Endodermal cell (in vitro differentiated cells): ENCODE results near the gene MBNL2. TPM values are rescaled to one million over a fixed set of nuclear protein-coding genes. Genes with fewer than 3 reads are reported as not detected.

Experiments used
- DNase-seq: peaks from one replicate; pipeline ENCODE4 v3.0.0-alpha.2; 2017
- H3K27ac ChIP-seq: 2 replicates; pipeline ENCODE4 v1.5.1; 2013; ENCODE audit warnings: mild to moderate bottlenecking, low read depth, low read length, moderate library complexity
- H3K27me3 ChIP-seq: 2 replicates; pipeline ENCODE4 v1.6.1; 2013; ENCODE audit warnings: mild to moderate bottlenecking, low read length, moderate library complexity; ENCODE audit not compliant: insufficient read depth, control insufficient read depth, poor library complexity, severe bottlenecking
- H3K36me3 ChIP-seq: 2 replicates; pipeline ENCODE4 v1.7.0; 2013; ENCODE audit warnings: mild to moderate bottlenecking, low read length, moderate library complexity; ENCODE audit not compliant: control insufficient read depth, insufficient read depth
- H3K4me1 ChIP-seq: one replicate; pipeline ENCODE4 v1.7.0; 2013; ENCODE audit warnings: low read length; ENCODE audit not compliant: control insufficient read depth, insufficient read depth
- H3K4me3 ChIP-seq: 2 replicates; pipeline ENCODE4 v1.5.1; 2013; ENCODE audit warnings: mild to moderate bottlenecking, low read length, moderate library complexity
- H3K9ac ChIP-seq: 2 replicates; pipeline ENCODE4 v1.6.1; 2013; ENCODE audit warnings: mild to moderate bottlenecking, low read length, moderate library complexity; ENCODE audit not compliant: poor library complexity, severe bottlenecking; ENCODE audit errors: extremely low read depth
- H3K9me3 ChIP-seq: 2 replicates; pipeline ENCODE4 v1.6.1; 2013; ENCODE audit warnings: mild to moderate bottlenecking, low read length, moderate library complexity; ENCODE audit not compliant: control insufficient read depth
- H3K27ac Mint-ChIP-seq: 2 replicates; pipeline ENCODE4 v1.8.0; 2020; ENCODE audit warnings: mixed read lengths
- H3K27me3 Mint-ChIP-seq: 2 replicates; pipeline ENCODE4 v1.8.0; 2021; ENCODE audit warnings: mild to moderate bottlenecking, mixed read lengths; ENCODE audit not compliant: insufficient read depth
- H3K36me3 Mint-ChIP-seq: 2 replicates; pipeline ENCODE4 v1.8.0; 2020; ENCODE audit warnings: low read depth, mixed read lengths
- H3K4me1 Mint-ChIP-seq: 2 replicates; pipeline ENCODE4 v1.8.0; 2020; ENCODE audit warnings: mixed read lengths
- H3K4me3 Mint-ChIP-seq: 2 replicates; pipeline ENCODE4 v1.8.0; 2020; ENCODE audit warnings: mild to moderate bottlenecking, moderate library complexity, mixed read lengths
- H3K9me3 Mint-ChIP-seq: 2 replicates; pipeline ENCODE4 v1.8.0; 2020; ENCODE audit warnings: mild to moderate bottlenecking, mixed read lengths
- WGBS, 2 experiments: methylation state at CpG; one replicate each; pipeline versions ENCODE4 v1.1.5 to v1.1.7; 2013; ENCODE audit warnings: missing lambda C conversion rate in 2 of 2, mixed read lengths in 1 of 2; ENCODE audit not compliant: insufficient coverage in 1 of 2, insufficient read length in 1 of 2; 5-methylcytosine and 5-hydroxymethylcytosine counted together
- total RNA-seq, 2 donors: library from RNA; stranded (reverse); fragmentation: NEBNext Ultra II Directional in 1 of 2; extraction: Animal tissue kit (Norgen Biotek cat#: 25700) in 1 of 2; gene quantifications; 2 replicates in 1 of 2; 3 replicates in 1 of 2; pipeline ENCODE4 v1.2.1, GENCODE V29; 2021
- TF ChIP-seq, protein P1 (sequence below): fragments of 200-600 bp; sonication (generic); conservative IDR thresholded peaks from 2 replicates; pipeline ENCODE4 v1.5.0; 2021; ENCODE audit warnings: antibody characterized with exemption, mild to moderate bottlenecking

MBNL2 gene
- total RNA-seq, 2 donors from 2014 or later: 1.7 to 3.3 TPM

GRCh38 chr13:97228850-97229521, 6.9 kb downstream of the MBNL2 start:
- DNase-seq: no peak
- no peak overlapping the region for H3K9ac ChIP-seq
- no peak overlapping the region for H3K4me3 Mint-ChIP-seq
- H3K4me3 ChIP-seq: no peak overlapping the region
- no peak overlapping the region for H3K27ac ChIP-seq
- H3K27me3 ChIP-seq: peaks cover 96% of the 10 kb centered on the region
- no peaks in the 10 kb centered on the region for H3K36me3 ChIP-seq
- peaks cover 97% of the 10 kb centered on the region for H3K27me3 Mint-ChIP-seq
- no peaks in the 10 kb centered on the region for H3K9me3 ChIP-seq
- TF ChIP-seq, protein P1, sequence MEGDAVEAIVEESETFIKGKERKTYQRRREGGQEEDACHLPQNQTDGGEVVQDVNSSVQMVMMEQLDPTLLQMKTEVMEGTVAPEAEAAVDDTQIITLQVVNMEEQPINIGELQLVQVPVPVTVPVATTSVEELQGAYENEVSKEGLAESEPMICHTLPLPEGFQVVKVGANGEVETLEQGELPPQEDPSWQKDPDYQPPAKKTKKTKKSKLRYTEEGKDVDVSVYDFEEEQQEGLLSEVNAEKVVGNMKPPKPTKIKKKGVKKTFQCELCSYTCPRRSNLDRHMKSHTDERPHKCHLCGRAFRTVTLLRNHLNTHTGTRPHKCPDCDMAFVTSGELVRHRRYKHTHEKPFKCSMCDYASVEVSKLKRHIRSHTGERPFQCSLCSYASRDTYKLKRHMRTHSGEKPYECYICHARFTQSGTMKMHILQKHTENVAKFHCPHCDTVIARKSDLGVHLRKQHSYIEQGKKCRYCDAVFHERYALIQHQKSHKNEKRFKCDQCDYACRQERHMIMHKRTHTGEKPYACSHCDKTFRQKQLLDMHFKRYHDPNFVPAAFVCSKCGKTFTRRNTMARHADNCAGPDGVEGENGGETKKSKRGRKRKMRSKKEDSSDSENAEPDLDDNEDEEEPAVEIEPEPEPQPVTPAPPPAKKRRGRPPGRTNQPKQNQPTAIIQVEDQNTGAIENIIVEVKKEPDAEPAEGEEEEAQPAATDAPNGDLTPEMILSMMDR: no peak
- WGBS, 2 experiments: 29 to 50% methylated on average over 1 of the region's 3 CpGs
- no peaks in the 10 kb centered on the region for H3K9me3 Mint-ChIP-seq
- no peak overlapping the region for H3K27ac Mint-ChIP-seq
- peaks cover 4% of the 10 kb centered on the region for H3K4me1 ChIP-seq
- H3K4me1 Mint-ChIP-seq: peaks cover 16% of the 10 kb centered on the region
- no peaks in the 10 kb centered on the region for H3K36me3 Mint-ChIP-seq

- H3K9ac ChIP-seq: no peak overlapping the region
- no peak overlapping the region for H3K4me3 ChIP-seq
- TF ChIP-seq, protein P1: no peak
- 66 to 76% methylated on average over 2 to 3 of the region's 3 CpGs for WGBS, 2 experiments
- H3K27me3 ChIP-seq: peaks cover 96% of the 10 kb centered on the region
- no peak overlapping the region for H3K4me3 Mint-ChIP-seq
- H3K36me3 ChIP-seq: no peaks in the 10 kb centered on the region
- H3K27ac ChIP-seq: no peak overlapping the region
- peaks cover 13% of the 10 kb centered on the region for H3K4me1 Mint-ChIP-seq
- H3K27ac Mint-ChIP-seq: no peak overlapping the region
- H3K4me1 ChIP-seq: peaks cover 2% of the 10 kb centered on the region
- H3K27me3 Mint-ChIP-seq: peaks cover 97% of the 10 kb centered on the region
- no peaks in the 10 kb centered on the region for H3K36me3 Mint-ChIP-seq
- no peak for DNase-seq
- no peaks in the 10 kb centered on the region for H3K9me3 Mint-ChIP-seq
- no peaks in the 10 kb centered on the region for H3K9me3 ChIP-seq
Observed at GRCh38 chr13:97229699-97230098, 7.6 kb downstream of the MBNL2 start.

- H3K27me3 ChIP-seq: peaks cover 96% of the 10 kb centered on the region
- no peak overlapping the region for H3K9ac ChIP-seq
- H3K9me3 ChIP-seq: no peaks in the 10 kb centered on the region
- H3K27ac Mint-ChIP-seq: no peak overlapping the region
- DNase-seq: no peak
- WGBS, 2 experiments: 92 to 100% methylated on average over 1 to 4 of the region's 4 CpGs
- no peak overlapping the region for H3K27ac ChIP-seq
- H3K4me1 Mint-ChIP-seq: peaks cover 12% of the 10 kb centered on the region
- no peaks in the 10 kb centered on the region for H3K9me3 Mint-ChIP-seq
- H3K4me1 ChIP-seq: peaks cover 2% of the 10 kb centered on the region
- H3K36me3 Mint-ChIP-seq: no peaks in the 10 kb centered on the region
- no peak overlapping the region for H3K4me3 ChIP-seq
- no peak overlapping the region for H3K4me3 Mint-ChIP-seq
- peaks cover 97% of the 10 kb centered on the region for H3K27me3 Mint-ChIP-seq
- TF ChIP-seq, protein P1: no peak
- H3K36me3 ChIP-seq: no peaks in the 10 kb centered on the region
Observed at GRCh38 chr13:97231118-97231828, 9.1 kb downstream of the MBNL2 start.
